H1 (cell line): ENCODE measurements around the gene ERICH3. TPM values are rescaled to one million over a fixed set of nuclear protein-coding genes. Genes with fewer than 3 reads are reported as not detected.

Experiments
- CTCF ChIA-PET: fragments of 300-600 bp; sonication (Branson Sonifier 250); formaldehyde crosslinking; loops from one replicate; lab custom pipeline; 2021; ENCODE audit not compliant: partially characterized antibody; lab: Charles Lee
- POLR2A ChIA-PET: fragments of 300-600 bp; sonication (Branson Sonifier 250); formaldehyde crosslinking; loops from one replicate; lab custom pipeline; 2021; ENCODE audit warnings: inconsistent platforms; ENCODE audit not compliant: partially characterized antibody; lab: Charles Lee
- DNase-seq, 2 experiments: peaks; one replicate each; pipeline versions ENCODE4 v3.0.0 to v3.0.0-alpha.2; 2010 to 2022; ENCODE audit warnings: low spot score in 2 of 2, low read depth in 1 of 2, mixed read lengths in 1 of 2
- FAIRE-seq: peaks from 2 replicates; lab custom pipeline; 2011; peaks lifted over from hg19 to GRCh38; lab: Jason Lieb, UNC
- H2AFZ ChIP-seq: 2 replicates; pipeline ENCODE4 v1.8.1; 2012; ENCODE audit warnings: low read length, inconsistent platforms
- H2AK5ac ChIP-seq: 2 replicates; pipeline ENCODE4 v1.6.1; 2013; ENCODE audit warnings: low read depth, low read length
- H2BK120ac ChIP-seq: replicated peaks from 2 replicates; pipeline ENCODE3; 2013; ENCODE audit warnings: low read depth, low read length, inconsistent platforms
- H2BK12ac ChIP-seq: 2 replicates; pipeline ENCODE4 v1.6.1; 2013; ENCODE audit warnings: low read depth, low read length
- H2BK15ac ChIP-seq: 2 replicates; pipeline ENCODE4 v1.6.1; 2013; ENCODE audit warnings: low read length
- H2BK20ac ChIP-seq: 2 replicates; pipeline ENCODE4 v1.6.1; 2013; ENCODE audit warnings: low read length
- H2BK5ac ChIP-seq: 2 replicates; pipeline ENCODE4 v1.6.1; 2013; ENCODE audit warnings: low read depth, low read length
- H3K14ac ChIP-seq: 2 replicates; pipeline ENCODE4 v1.6.1; 2013; ENCODE audit warnings: inconsistent platforms; ENCODE audit not compliant: insufficient read length
- H3K18ac ChIP-seq: 2 replicates; pipeline ENCODE4 v1.6.1; 2013; ENCODE audit warnings: low read length; ENCODE audit errors: extremely low read depth
- H3K23ac ChIP-seq: 2 replicates; pipeline ENCODE4 v1.6.1; 2013; ENCODE audit warnings: inconsistent platforms; ENCODE audit not compliant: insufficient read length
- H3K23me2 ChIP-seq: 2 replicates; pipeline ENCODE4 v1.6.1; 2013; ENCODE audit warnings: low read depth, low read length
- H3K27ac ChIP-seq: 2 replicates; pipeline ENCODE4 v1.6.1; 2011; ENCODE audit warnings: low read depth, low read length, inconsistent platforms
- H3K27me3 ChIP-seq, 4 experiments: replicated peaks in 1 of 4; 1 replicate in 1 of 4; 2 replicates in 3 of 4; pipeline versions ENCODE4 v1.6.1 to v1.8.1; 2011 to 2013; ENCODE audit warnings: low read length in 3 of 4, mild to moderate bottlenecking in 3 of 4, inconsistent platforms in 2 of 4, mixed read lengths in 2 of 4, moderate library complexity in 1 of 4; ENCODE audit not compliant: control insufficient read depth in 3 of 4, insufficient read depth in 3 of 4; ENCODE audit errors: extremely low read depth in 1 of 4
- H3K36me3 ChIP-seq, 4 experiments: 2 replicates each; pipeline versions ENCODE4 v1.6.1 to v1.8.1; 2011 to 2013; ENCODE audit warnings: mild to moderate bottlenecking in 4 of 4, low read length in 3 of 4, moderate library complexity in 2 of 4, control low read depth in 1 of 4, inconsistent platforms in 1 of 4; ENCODE audit not compliant: insufficient read depth in 4 of 4, control insufficient read depth in 2 of 4
- H3K4ac ChIP-seq: replicated peaks from 2 replicates; pipeline ENCODE3; 2013; ENCODE audit warnings: low read length, low read depth, mixed read lengths, inconsistent platforms; ENCODE audit not compliant: insufficient read length
- H3K4me1 ChIP-seq, 4 experiments: replicated peaks in 1 of 4; 1 replicate in 1 of 4; 2 replicates in 3 of 4; pipeline versions ENCODE4 v1.6.1 to v1.8.1; 2011 to 2013; ENCODE audit warnings: low read length in 3 of 4, inconsistent platforms in 2 of 4, mixed read lengths in 1 of 4; ENCODE audit not compliant: insufficient read depth in 4 of 4, control insufficient read depth in 3 of 4
- H3K4me2 ChIP-seq, 2 experiments: 2 replicates each; pipeline versions ENCODE4 v1.6.1 to v1.8.1; 2011 to 2013; ENCODE audit warnings: low read depth in 2 of 2, low read length in 2 of 2, control low read depth in 1 of 2, inconsistent platforms in 1 of 2, mild to moderate bottlenecking in 1 of 2; ENCODE audit not compliant: insufficient read depth in 1 of 2
- H3K4me3 ChIP-seq, 4 experiments: fragments of 200-600, 300-600 bp in 1 of 4; sonication (generic), shearing (Covaris generic), sonication (Bioruptor Twin) in 1 of 4; 2 replicates each; pipeline versions ENCODE4 v1.5.1 to v1.8.1; 2011 to 2016; ENCODE audit warnings: low read length in 4 of 4, low read depth in 3 of 4, control low read depth in 2 of 4, inconsistent platforms in 2 of 4, mild to moderate bottlenecking in 2 of 4, mixed read lengths in 1 of 4, moderate library complexity in 1 of 4; ENCODE audit not compliant: insufficient read depth in 2 of 4; ENCODE audit errors: extremely low read depth in 1 of 4
- H3K56ac ChIP-seq: replicated peaks from 2 replicates; pipeline ENCODE3; 2013; ENCODE audit warnings: low read depth, mild to moderate bottlenecking, mixed read lengths, low read length, inconsistent platforms; ENCODE audit not compliant: insufficient read length
- H3K79me1 ChIP-seq: 2 replicates; pipeline ENCODE4 v1.6.1; 2013; ENCODE audit warnings: low read depth, low read length, control low read depth
- H3K79me2 ChIP-seq, 2 experiments: 2 replicates each; pipeline versions ENCODE4 v1.6.1 to v1.8.1; 2012 to 2013; ENCODE audit warnings: low read length in 2 of 2, mild to moderate bottlenecking in 2 of 2, inconsistent platforms in 1 of 2; ENCODE audit not compliant: insufficient read depth in 2 of 2, control insufficient read depth in 1 of 2
- H3K9ac ChIP-seq, 4 experiments: replicated peaks in 1 of 4; 1 replicate in 1 of 4; 2 replicates in 3 of 4; pipeline versions ENCODE4 v1.6.1 to v1.8.1; 2011 to 2013; ENCODE audit warnings: low read depth in 3 of 4, low read length in 3 of 4, control low read depth in 2 of 4, mild to moderate bottlenecking in 2 of 4, moderate library complexity in 2 of 4, inconsistent platforms in 1 of 4; ENCODE audit errors: extremely low read depth in 1 of 4
- H3K9me3 ChIP-seq, 2 experiments: 2 replicates each; pipeline versions ENCODE4 v1.6.1 to v1.8.1; 2012 to 2013; ENCODE audit warnings: mild to moderate bottlenecking in 2 of 2, moderate library complexity in 2 of 2, control low read depth in 1 of 2, inconsistent platforms in 1 of 2, low read depth in 1 of 2, low read length in 1 of 2, mixed read lengths in 1 of 2; ENCODE audit not compliant: insufficient read depth in 2 of 2
- H4K20me1 ChIP-seq, 2 experiments: replicated peaks in 1 of 2; 2 replicates each; pipeline versions ENCODE3 to v1.8.1; 2011 to 2013; ENCODE audit warnings: inconsistent platforms in 2 of 2, low read length in 2 of 2, mild to moderate bottlenecking in 1 of 2; ENCODE audit not compliant: insufficient read depth in 2 of 2, control insufficient read depth in 1 of 2
- H4K5ac ChIP-seq: 2 replicates; pipeline ENCODE4 v1.6.1; 2013; ENCODE audit warnings: low read length, low read depth, mixed read lengths, inconsistent platforms; ENCODE audit not compliant: insufficient read length
- H4K8ac ChIP-seq: 2 replicates; pipeline ENCODE4 v1.8.0; 2013; ENCODE audit warnings: mild to moderate bottlenecking, moderate library complexity, low read length, inconsistent platforms; ENCODE audit not compliant: insufficient read depth; ENCODE audit errors: extremely low read depth
- H4K91ac ChIP-seq: replicated peaks from 2 replicates; pipeline ENCODE3; 2013; ENCODE audit warnings: low read length, mixed read lengths, inconsistent platforms; ENCODE audit not compliant: insufficient read length
- BACH1 ChIP-seq: IDR thresholded peaks from 2 replicates; pipeline ENCODE4 v1.6.1; 2012; ENCODE audit warnings: low read length, improper control_type of control experiment
- BCL11A ChIP-seq, 2 experiments: IDR thresholded peaks; one replicate each; pipeline ENCODE4 v1.6.1; 2011; ENCODE audit warnings: low read depth in 2 of 2, low read length in 2 of 2, mild to moderate bottlenecking in 2 of 2
- CBX5 ChIP-seq: fragments of 300-800, 300-1000 bp; sonication (generic); IDR thresholded peaks from 2 replicates; pipeline ENCODE4 v1.7.1; 2016; ENCODE audit warnings: antibody characterized with exemption, low read length, low read depth
- CHD1 ChIP-seq: IDR thresholded peaks from 2 replicates; pipeline ENCODE4 v1.6.1; 2012; ENCODE audit warnings: low read depth, low read length, improper control_type of control experiment
- EGR1 ChIP-seq: IDR thresholded peaks from 2 replicates; pipeline ENCODE4 v1.6.1; 2011; ENCODE audit warnings: low read depth, low read length, borderline replicate concordance
- EZH2 ChIP-seq: fragments of 200-600 bp; sonication (generic); IDR thresholded peaks from 2 replicates; pipeline ENCODE4 v1.7.1; 2012; ENCODE audit warnings: low read depth, mild to moderate bottlenecking, moderate library complexity, low read length, inconsistent platforms; ENCODE audit not compliant: severe bottlenecking
- GABPA ChIP-seq: IDR thresholded peaks from 2 replicates; pipeline ENCODE4 v1.6.1; 2011; ENCODE audit warnings: mild to moderate bottlenecking, low read length, moderate library complexity, borderline replicate concordance; ENCODE audit not compliant: insufficient read depth
- HDAC6 ChIP-seq: IDR thresholded peaks from one replicate; pipeline ENCODE4 v1.7.1; 2012; ENCODE audit warnings: low read depth, mild to moderate bottlenecking, inconsistent platforms, low read length, moderate library complexity
- JUN ChIP-seq: IDR thresholded peaks from 2 replicates; pipeline ENCODE4 v1.6.1; 2011; ENCODE audit warnings: low read depth, mild to moderate bottlenecking, improper control_type of control experiment, low read length
- KDM1A ChIP-seq: fragments of 200-600, 300-600 bp; sonication (generic); IDR thresholded peaks from 2 replicates; pipeline ENCODE4 v1.7.1; 2016; ENCODE audit warnings: mild to moderate bottlenecking, low read length, borderline replicate concordance
- RNF2 ChIP-seq: fragments of 200-900, 300-1000 bp; sonication (generic); IDR thresholded peaks from 2 replicates; pipeline ENCODE4 v1.7.1; 2016; ENCODE audit warnings: borderline replicate concordance, low read depth, mild to moderate bottlenecking, antibody characterized with exemption, low read length; ENCODE audit not compliant: poor library complexity, severe bottlenecking; ENCODE audit errors: missing control alignments
- SIRT6 ChIP-seq: IDR thresholded peaks from one replicate; pipeline ENCODE4 v1.7.1; 2012; ENCODE audit warnings: low read length, inconsistent platforms
- SP4 ChIP-seq: IDR thresholded peaks from 2 replicates; pipeline ENCODE4 v1.6.1; 2012; ENCODE audit warnings: low read length, inconsistent platforms
- ZNF274 ChIP-seq: IDR thresholded peaks from 2 replicates; pipeline ENCODE4 v1.7.0; 2012; ENCODE audit warnings: low read length, borderline replicate concordance; ENCODE audit errors: extremely low read depth
- polyA plus RNA-seq, 7 experiments: library from polyadenylated mRNA; depleted of rRNA in 3 of 7; stranded (reverse) in 5 of 7; unstranded in 2 of 7; fragments of >200 nt in 5 of 7; fragments of 200-250 nt in 2 of 7; gene quantifications; 1 replicate in 5 of 7; 2 replicates in 1 of 7; 4 replicates in 1 of 7; pipeline versions ENCODE4 v1.2.1 to v1.2.3, GENCODE V29; 2011 to 2013; ENCODE audit warnings: missing spikeins in 2 of 7, mixed read lengths in 2 of 7
- total RNA-seq: library from RNA; stranded (reverse); fragmentation: NEBNext Ultra II Directional; extraction: Animal tissue kit (Norgen Biotek cat#: 25700); gene quantifications from 2 replicates; pipeline ENCODE4 v1.2.1, GENCODE V29; 2021
- TF ChIP-seq, protein P1 (sequence below): IDR thresholded peaks from 2 replicates; pipeline ENCODE4 v1.6.1; 2011; ENCODE audit warnings: low read depth, mild to moderate bottlenecking, low read length; ENCODE audit not compliant: insufficient read depth

The ERICH3 gene
- total and polyA plus RNA-seq, 2 of the 8 experiments (the other 6 are each of a cell fraction or from before 2014, with no cell fraction given), result 0.02 TPM; not detected in 1

DNA sequence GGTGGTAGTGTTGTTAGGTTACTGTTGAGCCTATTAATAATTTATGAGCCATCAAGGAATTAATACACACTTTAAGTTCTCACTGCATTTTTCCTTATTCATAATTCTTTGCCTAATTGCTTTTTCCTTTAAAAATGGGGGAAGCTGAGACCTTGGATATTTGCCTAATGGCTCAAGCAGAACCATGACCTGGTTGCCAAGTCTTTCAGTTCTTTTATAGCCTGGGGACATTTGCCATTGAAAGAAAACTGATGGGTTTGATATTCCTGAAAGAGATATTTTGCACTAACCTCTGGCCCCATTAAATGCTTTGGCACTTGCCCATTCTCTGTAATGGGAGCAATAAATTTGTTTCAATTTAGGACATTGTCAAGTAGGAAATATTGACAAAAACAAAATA, 142.7 kb downstream of the ERICH3 start:
- Histone ChIP-seq H2BK15ac (no peak overlapping the region), H3K36me3 (no peaks in the 10 kb centered on the region), H3K14ac (no peak overlapping the region), H4K5ac (no peak overlapping the region), H2AFZ (no peak overlapping the region), H3K4me3 (no peak overlapping the region), H3K79me2 (no peaks in the 10 kb centered on the region), H2AK5ac (no peak overlapping the region), H3K79me1 (no peaks in the 10 kb centered on the region), H4K91ac (no peak overlapping the region), H3K23me2 (peaks cover 4% of the 10 kb centered on the region), H2BK20ac (no peak overlapping the region), H3K4me2 (no peak overlapping the region), H3K9me3 (no peaks in the 10 kb centered on the region), H4K8ac (no peak overlapping the region), H3K18ac (no peak overlapping the region), H4K20me1 (no peaks in the 10 kb centered on the region), H3K4me1 (0 out of 7 replicates have a peak, but pooled peaks cover 0 to under 1% (median 0%) of the 10 kb centered on the region in 4 experiments), H3K9ac (no peak overlapping the region), H3K56ac (no peak overlapping the region), H3K27ac (no peak overlapping the region), H2BK5ac (no peak overlapping the region), H3K27me3 (no peaks in the 10 kb centered on the region), H2BK12ac (no peak overlapping the region), H3K23ac (no peak overlapping the region), H2BK120ac (no peak overlapping the region), H3K4ac (no peak overlapping the region)
- ChIA-PET POLR2A (no interaction called here), CTCF (interaction anchor here (0.9 kb wide), 1 partner anchor 839 kb away, joined by 3 read pairs; no protein-coding TSS in a partner anchor)
- FAIRE-seq (no peak), DNase-seq (no peak)
- TF ChIP-seq EGR1 (no peak), CBX5 (no peak), ZNF274 (no peak), BCL11A (IDR thresholded peaks at IDR 0.05; ENCODE audit: low read depth in 2 of 2, low read length in 2 of 2) (no peak), JUN (no peak), KDM1A (no peak), GABPA (no peak), EZH2 (no peak), SP4 (no peak), BACH1 (no peak), CHD1 (no peak), SIRT6 (no peak), RNF2 (no peak), HDAC6 (no peak)
- TF ChIP-seq, protein P1, sequence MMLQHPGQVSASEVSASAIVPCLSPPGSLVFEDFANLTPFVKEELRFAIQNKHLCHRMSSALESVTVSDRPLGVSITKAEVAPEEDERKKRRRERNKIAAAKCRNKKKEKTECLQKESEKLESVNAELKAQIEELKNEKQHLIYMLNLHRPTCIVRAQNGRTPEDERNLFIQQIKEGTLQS, result no peak
